Activated CD4-positive, alpha-beta memory T cell treated with anti-CD3 and anti-CD28 coated beads, Interleukin-2, amount 10 ng/mL, durations not matched to agents 7 days and 5 days (primary cell): ENCODE measurements around the gene RMRP. TPM values are rescaled to one million over a fixed set of nuclear protein-coding genes. Genes with fewer than 3 reads are reported as not detected.

Experiments
- total RNA-seq, 2 experiments: library from RNA; stranded (reverse); gene quantifications; one replicate each; pipeline ENCODE4 v1.2.3, GENCODE V29; 2021

The RMRP gene
- total RNA-seq, 2 experiments from 2014 or later, result 9,885 to 10,678 TPM

Other genes starting within 250 kb of the RMRP start
- gene RUSC2, start 167.9 kb downstream of the RMRP start, total RNA-seq, result 1 to 10 TPM; 1.2 to 1.4 TPM
- gene TESK1, start 52.8 kb downstream of the RMRP start, total RNA-seq, result 10 to 100 TPM; 31.7 to 32.3 TPM
- 10 to 100 TPM; 11.8 to 11.9 TPM for gene CD72, start 39.6 kb downstream of the RMRP start, total RNA-seq
- gene SIT1, start 7.1 kb downstream of the RMRP start, total RNA-seq, result 100 to 1,000 TPM; 210 to 214 TPM
- gene CCDC107, start 273 bp upstream of the RMRP start, total RNA-seq, result 10 to 100 TPM; 36.6 to 37.7 TPM
- 10 to 100 TPM; 19.1 to 19.9 TPM for gene ARHGEF39, start 7.2 kb upstream of the RMRP start, total RNA-seq
- 1 to 10 TPM; 1.1 to 1.2 TPM for gene CA9, start 15.9 kb upstream of the RMRP start, total RNA-seq
- gene TPM2, start 31.9 kb upstream of the RMRP start, total RNA-seq, result 1 to 10 TPM; 8.9 to 9.2 TPM
- 100 to 1,000 TPM; 341 to 354 TPM for gene TLN1, start 74.2 kb upstream of the RMRP start, total RNA-seq
- gene CREB3, start 74.6 kb upstream of the RMRP start, total RNA-seq, result 10 to 100 TPM; 23.2 to 24.1 TPM
- 10 to 100 TPM; 45.8 to 49.1 TPM for gene GBA2, start 91.2 kb upstream of the RMRP start, total RNA-seq
- 10 to 100 TPM; 29.1 to 29.5 TPM for gene RGP1, start 91.3 kb upstream of the RMRP start, total RNA-seq
- under 1 TPM in 1 of 2 experiments, not detected in 1; 0.48 TPM for gene MSMP, start 96.3 kb upstream of the RMRP start, total RNA-seq
- gene NPR2, start 133.6 kb upstream of the RMRP start, total RNA-seq, result 1 to 10 TPM; 7.7 to 8.5 TPM
- 1 to 10 TPM; 2.0 to 2.2 TPM for gene SPAG8, start 154.2 kb upstream of the RMRP start, total RNA-seq
- gene HINT2, start 157.0 kb upstream of the RMRP start, total RNA-seq, result 10 to 100 TPM; 77.8 to 79.2 TPM
- gene FAM221B, start 170.7 kb upstream of the RMRP start, total RNA-seq, result not detected
- 1 to 10 TPM; 3.1 to 3.2 TPM for gene TMEM8B, start 171.2 kb upstream of the RMRP start, total RNA-seq
- gene OR13J1, start 212.4 kb upstream of the RMRP start, total RNA-seq, result not detected
- gene HRCT1, start 248.2 kb upstream of the RMRP start, total RNA-seq, result not detected